Upper lobe of left lung (tissue), 4 donors: ENCODE results near the gene PALM.

ENCODE experiments used
- CTCF ChIP-seq, 6 experiments: fragments of 450-650 bp in 4 of 6; fragments of 200-600 bp in 2 of 6; sonication (generic) in 2 of 6; IDR thresholded peaks; one replicate each; pipeline ENCODE4 v1.5.1; 2016 to 2019; ENCODE audit warnings: antibody characterized with exemption in 6 of 6
- EP300 ChIP-seq, 4 donors: sonication (generic); formaldehyde crosslinking; IDR thresholded peaks; one replicate each; pipeline ENCODE4 v1.5.1; 2017; ENCODE audit warnings: antibody characterized with exemption in 4 of 4, control low read depth in 2 of 4
- POLR2A ChIP-seq, 4 donors: fragments of 450-650 bp; IDR thresholded peaks; one replicate each; pipeline ENCODE4 v1.5.1; 2016 to 2017; ENCODE audit warnings: antibody characterized with exemption in 4 of 4, mild to moderate bottlenecking in 2 of 4
- POLR2AphosphoS5 ChIP-seq, 2 donors: sonication (generic); formaldehyde crosslinking; IDR thresholded peaks; one replicate each; pipeline ENCODE4 v1.5.1; 2017; ENCODE audit warnings: antibody characterized with exemption in 2 of 2

GRCh38 chr19:694481-695351 is 14.0 kb upstream of the PALM start:
- no peak for TF ChIP-seq CTCF (IDR thresholded peaks at IDR 0.05)
- no peak for TF ChIP-seq POLR2AphosphoS5 (IDR thresholded peaks at IDR 0.05)
- TF ChIP-seq POLR2A (IDR thresholded peaks at IDR 0.05) = no peak
- TF ChIP-seq EP300 (IDR thresholded peaks at IDR 0.05) = no peak
